Hepatocyte (in vitro differentiated cells): ENCODE results near the gene CAPN8.

Experiments used
- EZH2 ChIP-seq: fragments of 200-600 bp; sonication (generic); IDR thresholded peaks from 2 replicates; pipeline ENCODE4 v1.6.1; 2016; ENCODE audit warnings: antibody characterized with exemption, mild to moderate bottlenecking, borderline replicate concordance
- TF ChIP-seq, protein P1 (sequence below): fragments of 200-600 bp; sonication (generic); IDR thresholded peaks from 2 replicates; pipeline ENCODE4 v1.5.1; 2016; ENCODE audit warnings: antibody characterized with exemption, mild to moderate bottlenecking; ENCODE audit not compliant: poor library complexity

DNA sequence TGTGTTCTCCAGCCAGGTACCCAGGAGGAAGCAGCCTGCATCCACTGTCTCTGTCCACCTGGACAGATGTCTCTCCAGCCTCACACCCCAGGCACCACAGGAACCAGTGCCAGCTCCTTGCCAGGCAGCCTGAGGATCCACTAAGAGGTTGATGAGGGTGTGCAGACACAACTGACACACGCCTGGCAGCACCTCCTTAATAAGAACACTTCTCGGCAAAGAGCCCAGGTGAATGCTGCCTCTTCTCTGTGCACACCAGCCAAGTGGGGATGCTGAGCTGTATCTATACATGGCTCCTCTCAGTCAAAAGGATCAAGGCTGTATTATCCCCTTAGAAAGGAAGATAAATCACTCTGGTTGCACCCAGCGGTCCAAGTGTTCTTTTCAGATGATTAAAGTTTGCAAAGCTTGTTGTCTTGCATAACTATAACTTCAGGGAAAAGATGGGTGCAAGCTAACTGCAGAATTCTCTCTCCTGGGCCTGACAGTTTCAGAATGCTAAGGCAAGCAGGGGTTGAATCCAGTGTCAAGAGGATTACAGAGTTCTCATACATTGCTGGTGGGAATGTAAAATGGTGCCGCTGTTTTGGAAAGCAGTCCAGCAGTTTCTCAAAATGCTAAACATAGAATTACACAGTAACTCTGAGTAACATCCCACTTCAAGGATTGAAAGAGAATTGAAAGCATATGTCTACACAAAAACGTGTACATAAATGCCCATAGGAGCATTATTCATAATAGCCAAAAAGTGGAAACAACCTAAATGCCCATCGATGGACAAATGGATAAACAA lies 3.7 kb upstream of the CAPN8 start:
- TF ChIP-seq, protein P1, sequence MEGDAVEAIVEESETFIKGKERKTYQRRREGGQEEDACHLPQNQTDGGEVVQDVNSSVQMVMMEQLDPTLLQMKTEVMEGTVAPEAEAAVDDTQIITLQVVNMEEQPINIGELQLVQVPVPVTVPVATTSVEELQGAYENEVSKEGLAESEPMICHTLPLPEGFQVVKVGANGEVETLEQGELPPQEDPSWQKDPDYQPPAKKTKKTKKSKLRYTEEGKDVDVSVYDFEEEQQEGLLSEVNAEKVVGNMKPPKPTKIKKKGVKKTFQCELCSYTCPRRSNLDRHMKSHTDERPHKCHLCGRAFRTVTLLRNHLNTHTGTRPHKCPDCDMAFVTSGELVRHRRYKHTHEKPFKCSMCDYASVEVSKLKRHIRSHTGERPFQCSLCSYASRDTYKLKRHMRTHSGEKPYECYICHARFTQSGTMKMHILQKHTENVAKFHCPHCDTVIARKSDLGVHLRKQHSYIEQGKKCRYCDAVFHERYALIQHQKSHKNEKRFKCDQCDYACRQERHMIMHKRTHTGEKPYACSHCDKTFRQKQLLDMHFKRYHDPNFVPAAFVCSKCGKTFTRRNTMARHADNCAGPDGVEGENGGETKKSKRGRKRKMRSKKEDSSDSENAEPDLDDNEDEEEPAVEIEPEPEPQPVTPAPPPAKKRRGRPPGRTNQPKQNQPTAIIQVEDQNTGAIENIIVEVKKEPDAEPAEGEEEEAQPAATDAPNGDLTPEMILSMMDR, result no peak
- TF ChIP-seq EZH2, result no peak
